Fibroblast of skin of right biceps (primary cell): Measurements from ENCODE around the gene USP54.

Source experiments
- DNase-seq: peaks from one replicate; pipeline ENCODE4 v3.0.0-alpha.2; 2013

The USP54 gene

DNA sequence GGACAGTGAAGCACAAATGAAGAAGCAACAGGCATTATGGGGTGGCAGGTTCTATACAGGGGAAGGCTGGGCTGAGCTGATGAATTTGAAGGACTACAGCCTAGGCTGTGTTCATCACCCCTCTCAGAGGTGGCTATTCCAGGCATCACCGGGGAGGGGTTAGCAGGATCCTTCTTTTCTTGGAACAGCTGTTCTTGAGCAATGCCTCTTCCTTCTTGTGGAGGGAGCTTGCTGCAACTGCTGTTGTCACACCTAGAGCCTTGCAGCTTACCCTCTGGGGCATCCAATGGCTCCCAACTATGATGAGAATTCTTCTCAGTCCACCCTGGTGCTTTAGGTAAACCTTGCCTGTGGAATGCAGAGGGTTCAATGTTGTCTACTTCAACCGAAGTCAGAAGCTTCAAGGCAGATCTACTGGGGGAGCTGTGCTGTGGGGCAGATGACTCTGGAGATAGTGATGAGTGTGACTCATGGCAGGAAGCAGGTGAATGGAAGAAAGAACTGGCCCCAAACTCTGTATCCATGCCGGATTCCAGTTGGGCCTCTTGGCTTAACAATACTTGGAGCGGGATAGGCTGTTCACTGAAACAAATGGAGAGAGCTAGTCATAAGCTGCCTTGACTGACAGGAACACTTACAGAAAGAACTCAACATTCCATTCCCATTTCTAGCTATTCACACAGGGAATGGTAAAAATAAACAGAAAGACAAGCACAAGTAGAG lies 73.8 kb downstream of the USP54 start:
- DNase-seq = peak; percentile 40

GRCh38 chr10:73512207-73512743 lies 78.9 kb downstream of the USP54 start:
- DNase-seq = no peak

DNA sequence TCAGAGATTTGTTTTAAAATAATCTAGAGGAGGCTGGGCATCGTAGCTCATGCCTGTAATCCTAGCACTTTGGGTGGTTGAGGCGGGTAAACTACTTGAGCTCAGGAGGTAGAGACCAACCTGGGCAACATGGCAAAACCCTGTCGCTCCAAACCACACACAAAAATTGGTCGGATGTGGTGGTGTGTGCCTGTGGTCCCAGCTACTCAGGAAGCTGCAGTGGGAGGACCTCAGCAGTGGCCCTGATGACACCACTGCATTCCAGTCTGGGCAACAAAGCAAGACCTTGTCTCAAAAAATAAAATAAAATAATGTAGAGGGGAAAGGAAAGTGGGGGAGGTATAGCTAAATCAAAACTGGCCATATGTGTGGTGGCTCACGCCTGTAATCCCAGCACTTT lies 81.4 kb downstream of the USP54 start:
- DNase-seq = no peak

DNA sequence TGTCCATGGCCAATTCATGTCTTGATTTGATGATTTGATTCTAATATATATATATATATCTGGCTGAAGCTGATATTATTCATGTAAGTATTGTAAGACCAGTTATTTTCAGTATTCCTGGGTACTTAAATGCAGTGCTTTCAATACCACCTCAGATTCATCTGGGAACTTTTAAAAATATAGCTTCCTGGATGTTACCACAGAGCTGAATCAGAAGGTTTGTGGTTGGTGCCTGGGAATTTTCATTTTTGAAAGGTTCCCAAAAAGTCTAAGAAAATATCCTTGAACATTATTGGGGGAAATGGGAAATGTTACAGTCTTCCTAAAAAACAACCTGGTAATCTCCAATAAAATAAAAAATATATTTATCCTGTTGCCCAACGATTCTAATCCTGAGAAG lies 84.7 kb downstream of the USP54 start:
- peak; percentile 43 for DNase-seq

- no peak for DNase-seq
Observed at GRCh38 chr10:73506074-73506473, 85.1 kb downstream of the USP54 start.

GRCh38 chr10:73503037-73503436 lies 88.1 kb downstream of the USP54 start:
- DNase-seq = no peak

DNA sequence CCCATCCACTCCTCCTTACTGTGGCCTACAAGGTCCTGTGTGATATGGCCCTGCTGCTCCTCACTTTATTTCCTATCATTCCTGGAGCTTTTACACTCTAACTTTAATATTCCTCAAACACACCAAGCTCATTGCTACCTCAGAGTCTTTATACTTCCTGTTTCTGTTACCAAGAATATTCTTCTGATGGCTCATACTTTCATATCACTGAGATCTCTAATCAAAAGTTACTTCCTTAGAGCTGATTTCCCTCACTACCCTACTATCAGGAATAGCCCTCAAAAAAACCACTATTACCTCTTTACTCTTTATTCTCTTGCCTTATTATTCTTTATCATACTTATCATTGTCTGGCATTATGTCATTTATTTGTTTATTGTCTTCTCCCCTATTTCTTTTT lies 89.5 kb downstream of the USP54 start:
- DNase-seq = no peak

GRCh38 chr10:73497623-73498022 lies 93.5 kb downstream of the USP54 start:
- no peak for DNase-seq

DNA sequence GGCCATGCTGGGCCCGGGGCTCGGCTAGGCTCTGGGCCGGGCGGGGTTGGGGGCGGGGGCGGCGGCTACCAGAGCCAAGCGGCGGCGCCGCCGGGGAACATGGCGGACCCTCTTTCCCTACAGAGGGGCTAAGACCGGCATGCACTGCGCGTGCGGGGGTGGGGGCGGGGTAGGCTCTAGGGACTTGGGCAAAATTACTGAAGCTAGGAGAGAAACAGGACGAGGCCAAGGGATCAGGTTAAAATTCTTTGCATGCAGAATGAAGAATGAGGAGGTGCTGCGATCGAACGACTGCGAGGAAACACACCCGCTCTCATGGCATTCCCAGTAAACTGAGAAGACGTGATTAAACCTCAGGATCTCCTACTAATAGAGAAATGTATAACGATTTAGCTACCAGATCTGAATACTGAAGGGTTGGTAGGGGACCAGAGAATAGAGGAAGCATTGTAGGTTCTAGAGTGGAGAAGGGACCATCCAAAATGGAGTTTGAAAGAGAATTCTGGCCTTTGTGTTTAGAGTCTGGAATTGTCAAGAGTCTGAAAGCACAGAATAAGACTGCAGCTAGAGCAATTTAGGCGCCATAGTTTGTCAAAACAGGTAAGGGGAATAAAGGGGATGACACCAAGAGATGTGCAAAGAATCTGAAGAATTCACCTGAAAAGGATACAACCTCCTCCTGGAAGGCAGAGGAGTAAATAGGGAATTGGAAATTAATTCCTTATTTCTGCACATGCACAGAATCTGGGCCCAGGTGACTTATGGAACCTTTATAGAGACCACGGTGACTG lies 95.1 kb downstream of the USP54 start, which contains the start of gene PPP3CB:
TSS of gene PPP3CB (minus strand) at position 141 of the 791 bp plus-strand sequence. CDS start at position 6, 135 bp downstream.
- peak; percentile 98 for DNase-seq

DNA sequence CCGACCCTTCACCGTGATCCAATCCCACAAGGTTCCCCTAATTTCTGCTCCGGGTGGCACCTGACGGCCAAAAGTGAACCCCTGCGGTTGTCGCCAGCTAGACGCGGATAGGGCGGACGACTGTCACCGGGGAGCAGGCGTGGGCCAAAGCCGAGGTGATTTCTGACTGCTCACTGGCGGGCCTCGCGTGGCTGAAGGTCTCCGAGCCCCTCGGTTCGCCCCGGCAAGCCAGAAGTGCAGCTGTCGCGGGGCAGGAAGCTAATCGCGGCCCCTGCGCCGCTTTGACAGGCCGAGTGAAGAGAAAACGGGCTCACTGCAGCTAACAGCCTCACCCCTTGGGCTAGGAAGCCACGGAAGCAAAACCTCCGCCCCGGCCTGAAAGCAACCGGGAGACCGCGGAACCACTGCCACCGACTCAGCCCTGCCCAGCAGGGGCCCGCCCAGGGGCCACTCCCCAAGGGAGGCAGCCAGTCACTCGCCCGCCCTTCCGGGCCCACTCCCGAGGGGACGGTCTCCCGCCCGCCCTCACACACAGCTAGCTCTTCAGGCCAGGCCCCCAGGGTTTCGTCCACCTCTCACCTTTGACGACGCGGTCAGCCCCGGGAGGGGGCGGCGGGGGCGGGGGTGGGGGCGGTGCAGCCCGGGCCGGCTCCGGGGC lies 95.8 kb downstream of the USP54 start:
- DNase-seq = peak; percentile 92

DNA sequence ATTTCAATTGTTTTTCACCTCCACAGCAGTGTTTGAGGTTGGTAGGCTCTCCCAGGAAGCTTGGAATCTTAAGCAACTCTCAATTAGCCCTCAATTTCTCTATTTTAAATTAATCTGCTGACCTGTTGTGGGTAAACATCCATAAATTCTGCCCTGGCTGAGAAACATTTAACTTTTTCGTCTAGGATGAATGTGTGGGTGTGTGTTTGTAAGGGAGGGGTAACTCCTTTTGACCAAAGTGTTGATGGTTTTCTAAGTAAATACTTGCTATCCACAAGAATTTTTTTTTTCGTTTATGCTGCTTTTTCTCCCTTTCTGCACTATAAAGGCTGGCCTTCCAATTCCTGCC lies 96.3 kb downstream of the USP54 start:
- DNase-seq = no peak

GRCh38 chr10:73494213-73494612 lies 96.9 kb downstream of the USP54 start:
- no peak for DNase-seq

- DNase-seq = peak; percentile 95
Observed at GRCh38 chr10:73493781-73494180, 97.4 kb downstream of the USP54 start.

DNA sequence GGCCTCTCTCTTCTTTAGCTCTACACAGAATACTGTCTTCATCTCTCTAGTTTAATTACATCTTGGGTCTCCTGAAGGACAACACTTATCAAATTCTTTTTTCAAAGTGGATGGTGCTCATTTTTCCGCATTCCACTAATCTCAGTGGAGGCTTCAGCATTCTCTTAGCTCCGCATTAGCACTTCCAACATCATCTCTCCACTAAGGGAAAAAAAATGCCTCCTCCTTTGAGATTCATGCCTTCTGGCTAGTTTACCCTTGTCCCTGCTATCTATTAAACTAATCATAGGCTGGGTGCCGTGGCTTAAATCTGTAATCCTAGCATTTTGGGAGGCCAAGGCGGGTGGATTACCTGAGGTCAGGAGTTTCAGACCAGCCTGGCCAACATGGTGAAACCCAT lies 104.5 kb downstream of the USP54 start:
- no peak for DNase-seq

- DNase-seq = no peak
Observed at GRCh38 chr10:73485320-73485719, 105.8 kb downstream of the USP54 start.

DNA sequence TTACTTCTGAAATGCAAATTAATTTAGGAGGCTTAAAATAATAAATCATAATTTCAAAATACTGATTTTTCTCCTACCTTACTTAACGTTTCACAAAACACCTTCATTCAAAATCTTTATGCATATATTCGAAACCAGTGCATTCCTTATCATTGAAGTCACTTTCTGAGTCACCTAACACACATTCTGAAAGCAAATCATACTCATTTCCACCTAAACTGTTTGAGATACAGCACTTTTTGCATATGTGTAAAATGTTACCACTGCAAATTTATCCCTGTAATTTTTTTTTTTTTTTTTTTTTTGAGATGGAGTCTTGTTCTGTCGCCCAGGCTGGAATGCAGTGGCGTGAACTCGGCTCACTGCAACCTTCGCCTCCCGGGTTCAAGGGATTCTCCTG lies 111.0 kb downstream of the USP54 start:
- peak; percentile 75 for DNase-seq

DNA sequence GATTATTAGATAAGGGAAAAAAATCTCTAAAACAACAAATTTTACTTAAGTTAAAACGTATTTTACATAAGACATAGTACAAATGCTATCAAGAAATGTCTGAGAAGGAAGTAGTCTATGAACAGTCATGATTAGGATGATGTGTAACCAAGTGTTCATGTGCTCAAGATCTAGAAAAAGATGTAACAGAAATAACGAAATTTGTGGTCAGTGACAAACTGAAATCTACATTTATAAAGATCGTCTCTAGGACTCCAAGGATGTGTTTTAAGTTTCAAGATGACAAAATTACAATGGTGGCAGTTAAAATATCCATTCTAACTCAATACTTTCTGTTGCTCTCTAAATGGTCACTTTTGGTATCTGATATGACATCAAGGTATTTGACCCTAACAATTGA lies 112.5 kb downstream of the USP54 start:
- DNase-seq = no peak

- DNase-seq = no peak
Observed at GRCh38 chr10:73471226-73471625, 119.9 kb downstream of the USP54 start.

GRCh38 chr10:73469579-73469978 lies 121.6 kb downstream of the USP54 start:
- DNase-seq = no peak

DNA sequence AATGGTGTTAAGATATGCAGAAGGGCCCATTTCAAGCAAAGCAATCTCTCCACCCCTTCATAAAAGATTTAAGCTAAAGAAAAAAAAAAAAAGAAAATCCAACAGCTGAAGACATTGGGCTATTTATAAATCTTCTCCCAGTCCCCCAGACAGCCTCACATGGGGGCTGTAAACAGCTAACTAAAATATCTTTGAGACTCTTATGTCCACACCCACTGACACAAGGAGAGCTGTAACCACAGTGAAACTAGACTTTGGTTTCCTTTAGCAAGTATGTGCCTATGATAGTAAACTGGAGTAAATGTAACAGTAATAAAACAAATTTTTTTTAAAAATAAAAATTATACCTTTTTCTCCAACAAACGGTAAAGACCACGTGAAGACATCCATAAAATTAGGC lies 123.9 kb downstream of the USP54 start:
- DNase-seq = no peak

DNA sequence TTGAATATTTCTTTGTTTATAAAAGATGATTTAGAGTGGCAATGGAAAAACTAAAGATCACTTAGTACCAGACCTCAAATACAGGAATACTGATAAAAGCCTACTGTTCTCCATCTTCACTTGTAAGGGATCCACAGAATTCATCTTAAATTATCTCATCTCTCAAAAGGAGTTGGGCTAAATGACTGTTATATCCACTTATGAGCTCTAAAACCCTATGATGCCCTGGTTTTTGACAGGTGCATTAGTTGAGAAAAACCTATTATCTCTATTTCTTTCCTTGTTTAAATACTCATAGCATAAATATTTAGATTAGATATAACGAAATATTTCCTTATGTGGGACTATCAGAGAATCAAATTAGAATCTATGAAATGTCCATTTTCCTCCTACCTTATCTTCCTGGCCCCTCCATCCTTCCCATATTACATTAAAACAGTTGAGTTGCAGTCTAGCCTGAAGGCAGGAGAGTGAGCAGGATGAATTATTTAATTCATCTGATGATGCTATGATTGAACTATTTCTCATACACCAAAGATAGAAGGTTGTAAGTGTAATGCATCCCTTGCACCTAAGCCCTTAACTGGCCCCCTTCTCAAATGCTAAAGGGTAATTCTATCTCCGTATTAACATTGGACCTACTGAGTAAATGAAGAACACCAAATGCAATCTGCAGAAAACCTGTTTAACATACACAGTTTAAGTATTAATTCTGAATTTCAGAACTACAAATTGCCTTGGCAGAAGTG lies 125.0 kb downstream of the USP54 start:
- no peak for DNase-seq

DNA sequence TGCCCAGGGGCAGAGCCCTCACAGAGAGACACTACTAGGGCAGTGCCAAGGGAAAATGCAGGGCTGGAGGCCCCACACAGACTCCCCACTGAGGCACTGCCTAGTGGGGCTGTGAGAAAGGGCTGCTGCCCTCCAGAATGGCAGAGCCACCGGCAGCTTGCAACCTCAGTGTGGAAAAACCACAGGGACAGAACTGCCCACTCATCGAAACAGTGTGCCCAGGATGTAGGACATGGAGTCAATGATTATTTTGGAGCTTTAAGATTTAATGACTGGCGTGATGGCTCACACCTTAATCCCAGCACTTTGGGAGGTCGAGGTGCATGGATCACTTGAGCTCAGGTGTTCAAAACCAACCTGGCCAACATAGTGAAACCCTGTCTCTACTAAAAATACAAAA lies 130.2 kb downstream of the USP54 start:
- no peak for DNase-seq
